Sigmoid colon (tissue), 4 donors: ENCODE measurements around the gene SUOX.

ENCODE experiments used
- CTCF ChIP-seq, 4 experiments: fragments of 450-650 bp in 3 of 4; fragments of 200-600 bp in 1 of 4; IDR thresholded peaks; one replicate each; pipeline ENCODE4 v1.5.1; 2016 to 2019; ENCODE audit warnings: antibody characterized with exemption in 4 of 4, mild to moderate bottlenecking in 3 of 4, moderate library complexity in 2 of 4
- EP300 ChIP-seq, 4 donors: sonication (generic); formaldehyde crosslinking; IDR thresholded peaks; one replicate each; pipeline ENCODE4 v1.6.1; 2017; ENCODE audit warnings: antibody characterized with exemption in 4 of 4
- POLR2A ChIP-seq, 2 donors: fragments of 450-650 bp; IDR thresholded peaks; one replicate each; pipeline ENCODE4 v1.6.1; 2016; ENCODE audit warnings: antibody characterized with exemption in 2 of 2, mild to moderate bottlenecking in 2 of 2, moderate library complexity in 2 of 2
- POLR2AphosphoS5 ChIP-seq, 4 donors: sonication (generic); formaldehyde crosslinking; IDR thresholded peaks; one replicate each; pipeline ENCODE4 v1.6.1; 2017; ENCODE audit warnings: antibody characterized with exemption in 4 of 4

DNA sequence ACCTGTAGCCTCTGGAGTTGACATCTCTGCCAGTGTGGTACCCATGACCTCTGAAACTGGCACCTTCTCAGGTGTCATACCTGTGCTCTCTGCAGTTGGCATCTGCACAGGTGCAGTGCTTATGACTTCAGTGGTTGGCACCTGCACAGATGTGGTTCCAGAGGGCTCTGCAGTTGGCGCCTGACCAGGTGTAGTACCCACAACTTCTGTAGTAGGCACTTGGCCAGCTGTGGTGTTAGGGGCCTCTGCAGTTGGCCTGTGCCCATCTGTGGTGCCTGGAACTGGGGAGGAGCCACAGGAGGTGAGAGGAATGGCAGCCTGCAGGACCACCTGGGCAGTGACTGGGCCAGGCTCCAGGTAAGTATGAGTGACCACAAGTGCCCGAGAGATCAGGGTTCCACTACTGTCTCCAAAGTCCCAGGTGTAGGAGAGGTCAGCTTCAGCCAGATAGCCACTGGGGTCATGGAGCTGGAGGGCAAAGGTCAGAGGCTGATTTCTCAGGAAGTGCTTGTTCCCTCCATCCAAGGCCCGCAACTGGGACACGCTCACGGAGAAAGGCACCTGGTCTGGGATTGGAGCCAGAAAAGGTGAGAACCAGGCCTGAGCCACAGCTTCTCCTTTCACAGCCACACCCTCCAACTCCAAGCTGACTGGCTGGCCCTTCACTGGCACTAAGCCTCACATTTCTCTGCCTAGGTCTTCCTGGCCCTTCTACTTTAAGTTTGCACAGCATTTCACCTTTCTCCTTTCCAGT lies 39.8 kb upstream of the SUOX start:
- TF ChIP-seq CTCF (IDR thresholded peaks at IDR 0.05) (no peak), POLR2AphosphoS5 (IDR thresholded peaks at IDR 0.05) (no peak), POLR2A (IDR thresholded peaks at IDR 0.05) (no peak), EP300 (IDR thresholded peaks at IDR 0.05) (no peak)
